HepG2 (cell line): Measurements from ENCODE around the gene IGFLR1. TPM values are rescaled to one million over a fixed set of nuclear protein-coding genes. Genes with fewer than 3 reads are reported as not detected.

Experiments
- DPF2 ChIP-seq: sonication (generic); formaldehyde crosslinking; IDR thresholded peaks from 2 replicates; pipeline ENCODE4 v1.4.0; 2020; ENCODE audit warnings: mild to moderate bottlenecking, low read depth, missing genetic modification reagents, borderline replicate concordance
- DZIP1 ChIP-seq: sonication (generic); formaldehyde crosslinking; IDR thresholded peaks from 2 replicates; pipeline ENCODE4 v1.5.0; 2020; ENCODE audit warnings: mild to moderate bottlenecking, missing genetic modification reagents
- GRHL1 ChIP-seq: sonication (generic); formaldehyde crosslinking; conservative IDR thresholded peaks from 2 replicates; pipeline ENCODE4 v1.8.0; 2022; ENCODE audit warnings: missing genetic modification reagents
- MED13 ChIP-seq: sonication (generic); formaldehyde crosslinking; IDR thresholded peaks from 2 replicates; pipeline ENCODE4 v1.5.0; 2020; ENCODE audit warnings: missing genetic modification reagents
- MLLT10 ChIP-seq: sonication (generic); formaldehyde crosslinking; IDR thresholded peaks from 2 replicates; pipeline ENCODE4 v1.4.0; 2020; ENCODE audit warnings: missing genetic modification reagents
- MYPOP ChIP-seq: sonication (generic); formaldehyde crosslinking; IDR thresholded peaks from 2 replicates; pipeline ENCODE4 v1.8.1; 2023; ENCODE audit warnings: mild to moderate bottlenecking, moderate library complexity, missing genetic modification reagents
- NR3C1 ChIP-seq: sonication (generic); formaldehyde crosslinking; IDR thresholded peaks from 2 replicates; pipeline ENCODE4 v1.4.0; 2020; ENCODE audit warnings: missing genetic modification reagents
- SOX6 ChIP-seq, 2 experiments: fragments of 450-650 bp in 1 of 2; sonication (generic) in 1 of 2; formaldehyde crosslinking in 1 of 2; IDR thresholded peaks; 2 replicates each; pipeline versions ENCODE4 v1.4.0 to v1.6.1; 2017 to 2020; ENCODE audit warnings: antibody characterized with exemption in 1 of 2, mild to moderate bottlenecking in 1 of 2, missing genetic modification reagents in 1 of 2
- SRSF4 ChIP-seq: fragments of 200-400 bp; formaldehyde crosslinking; IDR thresholded peaks from one replicate; pipeline ENCODE4 v1.6.1; 2018; ENCODE audit warnings: mild to moderate bottlenecking, low read depth, low read length, moderate library complexity; ENCODE audit not compliant: poor library complexity, severe bottlenecking
- SYNCRIP ChIP-seq: fragments of 200-400 bp; formaldehyde crosslinking; IDR thresholded peaks from 2 replicates; pipeline ENCODE4 v1.6.1; 2018; ENCODE audit warnings: mild to moderate bottlenecking, low read depth, low read length; ENCODE audit not compliant: insufficient read depth
- TERF1 ChIP-seq: sonication (generic); formaldehyde crosslinking; IDR thresholded peaks from 2 replicates; pipeline ENCODE4 v1.8.0; 2022; ENCODE audit warnings: mild to moderate bottlenecking, missing genetic modification reagents, moderate library complexity
- TRIM22 ChIP-seq: fragments of 450-650 bp; IDR thresholded peaks from 2 replicates; pipeline ENCODE4 v1.6.1; 2017
- ZNF501 ChIP-seq: sonication (generic); formaldehyde crosslinking; IDR thresholded peaks from 2 replicates; pipeline ENCODE4 v1.5.1; 2020; ENCODE audit warnings: mild to moderate bottlenecking, moderate library complexity, missing genetic modification reagents
- ZNF629 ChIP-seq: sonication (generic); formaldehyde crosslinking; conservative IDR thresholded peaks from 2 replicates; pipeline ENCODE4 v1.5.0; 2020; ENCODE audit warnings: missing genetic modification reagents
- ZNF709 ChIP-seq: sonication (generic); formaldehyde crosslinking; IDR thresholded peaks from 2 replicates; pipeline ENCODE4 v1.5.0; 2020; ENCODE audit warnings: mild to moderate bottlenecking, missing genetic modification reagents
- ZXDC ChIP-seq: sonication (generic); formaldehyde crosslinking; IDR thresholded peaks from 2 replicates; pipeline ENCODE4 v1.5.0; 2020; ENCODE audit warnings: mild to moderate bottlenecking, missing genetic modification reagents
- polyA plus RNA-seq, 8 experiments: library from polyadenylated mRNA; depleted of rRNA in 3 of 8; stranded (reverse) in 7 of 8; unstranded in 1 of 8; fragments of >200 nt; fragmentation: Illumina TruSeq in 4 of 8; extraction: Trizol in 4 of 8; gene quantifications; 2 replicates each; pipeline versions ENCODE4 v1.2.1 to v1.2.3, GENCODE V29; 2011 to 2016; ENCODE audit warnings: low read depth in 4 of 8, missing spikeins in 1 of 8, mixed read lengths in 1 of 8; ENCODE audit not compliant: insufficient read depth in 1 of 8
- total RNA-seq, 5 experiments: library from RNA; depleted of rRNA; stranded (reverse); fragments of >200 nt; fragmentation: Illumina TruSeq; extraction: Trizol; gene quantifications; 2 replicates each; pipeline ENCODE4 v1.2.3, GENCODE V29; 2016; ENCODE audit warnings: low read depth in 1 of 5

IGFLR1 gene
- total and polyA plus RNA-seq, 2 of the 13 experiments (the other 11 are each of a cell fraction or from before 2014, with no cell fraction given) = 5.4 to 8.9 TPM

- peak; percentile 77 for TF ChIP-seq ZNF501
- TF ChIP-seq GRHL1 = no peak
- no peak for TF ChIP-seq SYNCRIP
- no peak for TF ChIP-seq TRIM22
- TF ChIP-seq ZNF629 (CRISPR knock-in tag) = no peak
- no peak for TF ChIP-seq SOX6 (IDR thresholded peaks at IDR 0.05)
- peak; percentile 64 for TF ChIP-seq SOX6 (CRISPR knock-in tag; IDR thresholded peaks at IDR 0.05)
- no peak for TF ChIP-seq DPF2 (CRISPR knock-in tag)
- TF ChIP-seq DZIP1 (CRISPR knock-in tag) = 0 out of 2 replicates have a peak, but pooled peaks have one; percentile 16
- TF ChIP-seq ZNF709 = 0 out of 2 replicates have a peak, but pooled peaks have one; percentile 76
- peak; percentile 88 for TF ChIP-seq MYPOP (CRISPR knock-in tag)
- no peak for TF ChIP-seq MLLT10
- no peak; the same call in 1 of the 2 replicates for TF ChIP-seq MED13 (CRISPR knock-in tag)
- TF ChIP-seq NR3C1 (CRISPR knock-in tag) = no peak
- no peak for TF ChIP-seq SRSF4
- TF ChIP-seq TERF1 (CRISPR knock-in tag) = no peak
- no peak for TF ChIP-seq ZXDC
Observed at GRCh38 chr19:35740423-35741202, 1.6 kb downstream of the IGFLR1 start (continued).
